K562 (cell line): ENCODE data around the gene PRODH2. TPM values are rescaled to one million over a fixed set of nuclear protein-coding genes. Genes with fewer than 3 reads are reported as not detected.

Experiments used
- DIDO1 ChIP-seq: fragments of 450-650 bp; IDR thresholded peaks from 2 replicates; pipeline ENCODE4 v1.6.1; 2016; ENCODE audit warnings: low read depth, missing biosample characterization, missing genetic modification characterization
- EP300 ChIP-seq: IDR thresholded peaks from 2 replicates; pipeline ENCODE4 v1.6.1; 2012; ENCODE audit warnings: low read length, improper control_type of control experiment
- ILK ChIP-seq: fragments of 450-650 bp; IDR thresholded peaks from 2 replicates; pipeline ENCODE4 v1.6.1; 2016; ENCODE audit warnings: missing genetic modification characterization, low read depth, mild to moderate bottlenecking, missing compliant biosample characterization, moderate library complexity, borderline replicate concordance
- KAT7 ChIP-seq: sonication (generic); formaldehyde crosslinking; IDR thresholded peaks from 2 replicates; pipeline ENCODE4 v1.8.0; 2022; ENCODE audit warnings: missing genetic modification reagents, mild to moderate bottlenecking, borderline replicate concordance
- KDM4B ChIP-seq, 2 experiments: fragments of 450-650 bp in 1 of 2; sonication (generic) in 1 of 2; IDR thresholded peaks; 2 replicates each; pipeline ENCODE4 v1.6.1; 2016 to 2017; ENCODE audit warnings: borderline replicate concordance in 2 of 2, antibody characterized with exemption in 1 of 2, low read depth in 1 of 2, mild to moderate bottlenecking in 1 of 2
- LARP7 ChIP-seq: fragments of 450-650 bp; IDR thresholded peaks from 2 replicates; pipeline ENCODE4 v1.6.1; 2016
- MYNN ChIP-seq, 2 experiments: sonication (generic); formaldehyde crosslinking in 1 of 2; IDR thresholded peaks; 2 replicates each; pipeline versions ENCODE4 v1.5.0 to v1.6.1; 2016 to 2020; ENCODE audit warnings: antibody characterized with exemption in 1 of 2, missing genetic modification reagents in 1 of 2
- NR3C1 ChIP-seq: sonication (generic); formaldehyde crosslinking; IDR thresholded peaks from 2 replicates; pipeline ENCODE4 v1.8.1; 2022; ENCODE audit warnings: missing genetic modification reagents
- SMARCC2 ChIP-seq: fragments of 450-650 bp; IDR thresholded peaks from 2 replicates; pipeline ENCODE4 v1.6.1; 2017; ENCODE audit warnings: antibody characterized with exemption, moderate library complexity, mild to moderate bottlenecking, low read depth
- U2AF1 ChIP-seq: fragments of 200-400 bp; formaldehyde crosslinking; optimal IDR thresholded peaks from 2 replicates; pipeline ENCODE3; 2017; ENCODE audit warnings: mild to moderate bottlenecking, low read depth, low read length, moderate library complexity
- ZBTB40 ChIP-seq, 2 experiments: fragments of 450-650 bp in 1 of 2; sonication (generic) in 1 of 2; formaldehyde crosslinking in 1 of 2; IDR thresholded peaks; 2 replicates each; pipeline versions ENCODE4 v1.7.1 to v1.9.0; 2016 to 2022; ENCODE audit warnings: inconsistent platforms in 1 of 2, mild to moderate bottlenecking in 1 of 2, missing genetic modification reagents in 1 of 2
- ZNF165 ChIP-seq: fragments of 250-450 bp; sonication (Bioruptor Pico); IDR thresholded peaks from 2 replicates; pipeline ENCODE4 v1.4.0; 2020; ENCODE audit warnings: borderline replicate concordance
- polyA plus RNA-seq, 8 experiments: library from polyadenylated mRNA; depleted of rRNA in 4 of 8; stranded (reverse) in 5 of 8; unstranded in 3 of 8; fragments of >200 nt; fragmentation: Nextera tagmentation in 2 of 8; fragmentation: Illumina TruSeq in 1 of 8; extraction: Ambion mirVana in 2 of 8; extraction: Trizol in 1 of 8; gene quantifications; 2 replicates each; pipeline versions ENCODE4 v1.2.1 to v1.2.3, GENCODE V29; 2011 to 2014; ENCODE audit warnings: inconsistent platforms in 1 of 8, missing spikeins in 1 of 8
- total RNA-seq, 7 experiments: library from RNA; depleted of rRNA in 6 of 7; stranded (reverse); fragments of >200 nt in 6 of 7; fragmentation: Illumina TruSeq in 2 of 7; extraction: Trizol in 2 of 7; gene quantifications; 2 replicates each; pipeline versions ENCODE4 v1.2.1 to v1.2.3, GENCODE V29; 2011 to 2021; ENCODE audit warnings: low replicate concordance in 1 of 7
- TF ChIP-seq, protein P1 (sequence below), 2 experiments: fragments of 150-350 bp in 1 of 2; IDR thresholded peaks; 2 replicates each; pipeline ENCODE4 v1.6.1; 2012 to 2016; ENCODE audit warnings: low read depth in 2 of 2, low read length in 2 of 2, mild to moderate bottlenecking in 1 of 2, moderate library complexity in 1 of 2
- TF ChIP-seq, protein P2 (sequence below): fragments of 250-450 bp; sonication (Bioruptor Pico); IDR thresholded peaks from 2 replicates; pipeline ENCODE4 v1.5.0; 2021

Gene PRODH2
- total and polyA plus RNA-seq, 9 of the 15 experiments (the other 6 are each of a cell fraction or from before 2014, with no cell fraction given) = not detected

DNA sequence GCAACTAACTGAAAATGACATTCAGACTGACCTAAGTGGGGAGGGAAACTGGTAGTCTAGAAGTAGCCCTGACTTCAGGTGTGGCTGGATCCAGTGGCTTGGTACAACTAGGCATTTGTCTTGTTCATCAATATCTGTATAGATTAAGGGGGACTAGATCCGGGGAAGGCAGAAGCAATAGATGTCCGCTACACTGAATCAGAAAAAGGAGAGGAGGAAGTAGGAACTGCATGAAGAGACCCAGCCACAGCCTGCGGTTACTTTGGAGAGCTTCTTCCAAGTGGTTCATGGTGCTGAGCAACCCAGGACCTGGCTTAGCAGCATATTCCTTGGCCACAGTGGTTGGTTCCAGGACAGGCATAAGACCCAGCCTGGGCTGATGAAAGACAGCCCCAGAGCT is 9.9 kb upstream of the PRODH2 start (continued):
- TF ChIP-seq, protein P1, sequence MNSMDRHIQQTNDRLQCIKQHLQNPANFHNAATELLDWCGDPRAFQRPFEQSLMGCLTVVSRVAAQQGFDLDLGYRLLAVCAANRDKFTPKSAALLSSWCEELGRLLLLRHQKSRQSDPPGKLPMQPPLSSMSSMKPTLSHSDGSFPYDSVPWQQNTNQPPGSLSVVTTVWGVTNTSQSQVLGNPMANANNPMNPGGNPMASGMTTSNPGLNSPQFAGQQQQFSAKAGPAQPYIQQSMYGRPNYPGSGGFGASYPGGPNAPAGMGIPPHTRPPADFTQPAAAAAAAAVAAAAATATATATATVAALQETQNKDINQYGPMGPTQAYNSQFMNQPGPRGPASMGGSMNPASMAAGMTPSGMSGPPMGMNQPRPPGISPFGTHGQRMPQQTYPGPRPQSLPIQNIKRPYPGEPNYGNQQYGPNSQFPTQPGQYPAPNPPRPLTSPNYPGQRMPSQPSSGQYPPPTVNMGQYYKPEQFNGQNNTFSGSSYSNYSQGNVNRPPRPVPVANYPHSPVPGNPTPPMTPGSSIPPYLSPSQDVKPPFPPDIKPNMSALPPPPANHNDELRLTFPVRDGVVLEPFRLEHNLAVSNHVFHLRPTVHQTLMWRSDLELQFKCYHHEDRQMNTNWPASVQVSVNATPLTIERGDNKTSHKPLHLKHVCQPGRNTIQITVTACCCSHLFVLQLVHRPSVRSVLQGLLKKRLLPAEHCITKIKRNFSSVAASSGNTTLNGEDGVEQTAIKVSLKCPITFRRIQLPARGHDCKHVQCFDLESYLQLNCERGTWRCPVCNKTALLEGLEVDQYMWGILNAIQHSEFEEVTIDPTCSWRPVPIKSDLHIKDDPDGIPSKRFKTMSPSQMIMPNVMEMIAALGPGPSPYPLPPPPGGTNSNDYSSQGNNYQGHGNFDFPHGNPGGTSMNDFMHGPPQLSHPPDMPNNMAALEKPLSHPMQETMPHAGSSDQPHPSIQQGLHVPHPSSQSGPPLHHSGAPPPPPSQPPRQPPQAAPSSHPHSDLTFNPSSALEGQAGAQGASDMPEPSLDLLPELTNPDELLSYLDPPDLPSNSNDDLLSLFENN (IDR thresholded peaks at IDR 0.05; ENCODE audit: low read depth in 2 of 2, low read length in 2 of 2) = peak in 1 of 2 experiments; percentile 88; a peak in 2 of 4 replicates
- TF ChIP-seq EP300 (no peak), KDM4B (IDR thresholded peaks at IDR 0.05; ENCODE audit: borderline replicate concordance in 2 of 2, low read depth in 1 of 2) (no peak), DIDO1 (peak; percentile 62; the same call in 1 of the 2 replicates), KAT7 (CRISPR knock-in tag) (no peak), NR3C1 (CRISPR knock-in tag) (no peak), SMARCC2 (no peak), MYNN (IDR thresholded peaks at IDR 0.05) (no peak), MYNN (CRISPR knock-in tag; IDR thresholded peaks at IDR 0.05) (no peak), LARP7 (no peak), ILK (tag) (no peak), U2AF1 (no peak), ZNF165 (CRISPR knock-in tag) (no peak), ZBTB40 (IDR thresholded peaks at IDR 0.05) (no peak), ZBTB40 (CRISPR knock-in tag; IDR thresholded peaks at IDR 0.05) (no peak)
- TF ChIP-seq, protein P2, sequence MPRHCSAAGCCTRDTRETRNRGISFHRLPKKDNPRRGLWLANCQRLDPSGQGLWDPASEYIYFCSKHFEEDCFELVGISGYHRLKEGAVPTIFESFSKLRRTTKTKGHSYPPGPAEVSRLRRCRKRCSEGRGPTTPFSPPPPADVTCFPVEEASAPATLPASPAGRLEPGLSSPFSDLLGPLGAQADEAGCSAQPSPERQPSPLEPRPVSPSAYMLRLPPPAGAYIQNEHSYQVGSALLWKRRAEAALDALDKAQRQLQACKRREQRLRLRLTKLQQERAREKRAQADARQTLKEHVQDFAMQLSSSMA = no peak
